ENCODE data around the gene LTB4R2.
A peak's percentile ranks its signal among the peaks of the same experiment; 100 is the strongest.

Gene LTB4R2

GRCh38 chr14:24277606-24278321 is 32.2 kb upstream of the LTB4R2 start:
- no peak for DNase-seq

GRCh38 chr14:24278424-24278823 is 31.5 kb upstream of the LTB4R2 start:
- DNase-seq, result no peak

GRCh38 chr14:24279301-24280186 is 30.4 kb upstream of the LTB4R2 start:
- no peak for DNase-seq

- no peak for DNase-seq
Measured at GRCh38 chr14:24280797-24281460, 29.0 kb upstream of the LTB4R2 start.

- DNase-seq, result no peak
Measured at GRCh38 chr14:24281636-24282035, 28.3 kb upstream of the LTB4R2 start.

GRCh38 chr14:24282736-24283135 is 27.2 kb upstream of the LTB4R2 start:
- DNase-seq, result no peak

GRCh38 chr14:24283796-24284460 is 26.0 kb upstream of the LTB4R2 start:
- DNase-seq, result no peak

- DNase-seq, result no peak
Measured at GRCh38 chr14:24284501-24285035, 25.4 kb upstream of the LTB4R2 start.

- no peak for DNase-seq
Measured at GRCh38 chr14:24285351-24285750, 24.6 kb upstream of the LTB4R2 start.

- no peak for DNase-seq
Measured at GRCh38 chr14:24286996-24287395, 22.9 kb upstream of the LTB4R2 start.

GRCh38 chr14:24289649-24290280 is 20.2 kb upstream of the LTB4R2 start:
- no peak for DNase-seq

- no peak for DNase-seq
Measured at GRCh38 chr14:24290746-24291145, 19.2 kb upstream of the LTB4R2 start.

- no peak for DNase-seq
Measured at GRCh38 chr14:24291446-24292117, 18.4 kb upstream of the LTB4R2 start.

GRCh38 chr14:24292118-24292807 is 17.7 kb upstream of the LTB4R2 start:
- no peak for DNase-seq

- no peak for DNase-seq
Measured at GRCh38 chr14:24293525-24293924, 16.4 kb upstream of the LTB4R2 start.

GRCh38 chr14:24296341-24297157 is 13.4 kb upstream of the LTB4R2 start:
- DNase-seq, result peak; percentile 56

GRCh38 chr14:24297190-24297964 is 12.6 kb upstream of the LTB4R2 start:
- DNase-seq, result no peak

- no peak for DNase-seq
Measured at GRCh38 chr14:24298892-24299254, 11.1 kb upstream of the LTB4R2 start.

Data from 8988T (cell line).